CD4-positive, alpha-beta T cell (primary cell): Measurements from ENCODE around the gene DNAL1. TPM values are rescaled to one million over a fixed set of nuclear protein-coding genes. Genes with fewer than 3 reads are reported as not detected.

Source experiments
- ATAC-seq: fragments of 200-7000 bp; cut with Tn5 transposase; one replicate; pipeline ENCODE4 v1.10.0; 2022; ENCODE audit warnings: mild to moderate bottlenecking; ENCODE audit not compliant: poor library complexity
- CTCF ChIA-PET: fragments of 350-600 bp; sonication (Branson Sonifier 250); formaldehyde crosslinking; loops from one replicate; lab custom pipeline; 2021; ENCODE audit warnings: antibody characterized with exemption, inconsistent platforms; lab: Charles Lee
- POLR2A ChIA-PET: fragments of 350-600 bp; sonication (Branson Sonifier 250); formaldehyde crosslinking; loops from one replicate; lab custom pipeline; 2021; ENCODE audit warnings: antibody characterized with exemption, inconsistent platforms; lab: Charles Lee
- DNase-seq, 14 experiments: peaks; one replicate each; pipeline ENCODE4 v3.0.0-alpha.2; 2013 to 2020; ENCODE audit warnings: mixed read lengths in 2 of 14
- H3K27ac ChIP-seq, 2 donors: one replicate each; pipeline versions ENCODE4 v1.5.1 to v1.7.0; 2013; ENCODE audit warnings: low read length in 2 of 2, low read depth in 1 of 2, mild to moderate bottlenecking in 1 of 2
- H3K27me3 ChIP-seq, 2 experiments: 1 replicate in 1 of 2; 2 replicates in 1 of 2; pipeline versions ENCODE4 v1.6.1 to v1.7.0; 2013; ENCODE audit warnings: low read length in 2 of 2, control low read depth in 1 of 2, mild to moderate bottlenecking in 1 of 2, moderate library complexity in 1 of 2; ENCODE audit not compliant: insufficient read depth in 2 of 2, control insufficient read depth in 1 of 2
- H3K36me3 ChIP-seq: one replicate; pipeline ENCODE4 v1.6.1; 2013; ENCODE audit warnings: low read length, control low read depth; ENCODE audit not compliant: insufficient read depth
- H3K4me1 ChIP-seq: one replicate; pipeline ENCODE4 v1.6.1; 2013; ENCODE audit warnings: low read length, control low read depth; ENCODE audit not compliant: insufficient read depth
- H3K4me3 ChIP-seq: one replicate; pipeline ENCODE4 v1.5.1; 2013; ENCODE audit warnings: mild to moderate bottlenecking, low read length, moderate library complexity
- H3K9me3 ChIP-seq, 2 experiments: 1 replicate in 1 of 2; 2 replicates in 1 of 2; pipeline versions ENCODE4 v1.6.1 to v1.7.0; 2013; ENCODE audit warnings: low read length in 2 of 2, mild to moderate bottlenecking in 2 of 2, control low read depth in 1 of 2, moderate library complexity in 1 of 2; ENCODE audit not compliant: control insufficient read depth in 1 of 2, insufficient read depth in 1 of 2
- H3K27ac Mint-ChIP-seq: one replicate; pipeline ENCODE4 v1.8.0; 2020; ENCODE audit warnings: mixed read lengths
- H3K27me3 Mint-ChIP-seq: one replicate; pipeline ENCODE4 v1.8.0; 2021; ENCODE audit warnings: mixed read lengths
- H3K36me3 Mint-ChIP-seq: one replicate; pipeline ENCODE4 v1.8.0; 2021; ENCODE audit warnings: low read depth, mixed read lengths
- H3K4me1 Mint-ChIP-seq: one replicate; pipeline ENCODE4 v1.8.0; 2021; ENCODE audit warnings: low read depth, mixed read lengths
- H3K4me3 Mint-ChIP-seq: one replicate; pipeline ENCODE4 v1.8.0; 2020; ENCODE audit warnings: mild to moderate bottlenecking, mixed read lengths
- H3K9me3 Mint-ChIP-seq: one replicate; pipeline ENCODE4 v1.8.0; 2020; ENCODE audit warnings: mixed read lengths
- intact Hi-C, 2 experiments: fragments of 100-400 bp; cut with DNase I in 1 of 2; cut with micrococcal nuclease in 1 of 2; formaldehyde crosslinking; loops; one replicate each; pipeline versions ENCODE4 v1.15.1 to v1.9.0; 2023 to 2025; cut with DNase I, micrococcal nuclease
- total RNA-seq, 174 experiments: library from RNA in 2 of 174; stranded (reverse) in 2 of 174; gene quantifications; one replicate each; pipeline ENCODE4 v1.2.3 and lab custom pipeline; 2021 to 2026
- TF ChIP-seq, protein P1 (sequence below): fragments of 200-600 bp; IDR thresholded peaks from one replicate; pipeline ENCODE4 v1.8.0; 2022; ENCODE audit warnings: antibody characterized with exemption, mild to moderate bottlenecking

DNAL1 gene
- total RNA-seq, 2 experiments from 2014 or later, result 2.9 to 3.7 TPM

DNA sequence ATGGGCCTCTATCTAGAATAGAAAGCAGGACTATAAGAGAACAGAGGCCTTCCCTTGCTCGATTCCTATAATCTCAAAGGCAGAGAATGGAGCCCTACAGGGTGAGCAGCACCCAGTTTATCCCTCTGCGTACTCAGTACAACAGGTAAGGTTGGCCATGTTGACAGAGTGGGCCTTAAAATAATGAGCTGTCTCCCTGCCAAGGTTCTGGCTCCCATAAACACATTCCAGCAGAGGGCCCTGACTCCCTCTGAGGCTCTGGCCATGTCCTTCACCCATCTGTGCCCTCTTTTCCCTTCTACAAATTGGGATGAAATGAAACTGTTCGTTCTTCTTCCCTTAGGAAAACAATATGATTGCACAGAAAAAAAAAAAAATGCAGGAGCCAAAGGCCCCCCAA, 86.3 kb downstream of the DNAL1 start:
- DNase-seq (no peak), ATAC-seq (no peak)
- ChIA-PET CTCF (interaction anchor here (0.6 to 6.6 kb wide), 4 partner anchors 10 to 315 kb away, joined by 3 to 68 read pairs (median 3); no protein-coding TSS in a partner anchor), POLR2A (interaction anchor here (0.6 to 1.3 kb wide), 3 partner anchors 9 to 272 kb away, joined by 3 read pairs; no protein-coding TSS in a partner anchor)
- Histone ChIP-seq H3K27ac (peak overlapping the region in 1 of 2 donors; percentile 18), H3K27me3 (no peaks in the 10 kb centered on the region), H3K36me3 (peaks cover 82% of the 10 kb centered on the region), H3K9me3 (no peaks in the 10 kb centered on the region), H3K4me1 (peaks cover 15% of the 10 kb centered on the region), H3K4me3 (no peak overlapping the region)
- H3K4me1 Mint-ChIP-seq, result peaks cover 20% of the 10 kb centered on the region
- intact Hi-C loops, result no loop called here
- no peaks in the 10 kb centered on the region for H3K27me3 Mint-ChIP-seq
- H3K9me3 Mint-ChIP-seq, result no peaks in the 10 kb centered on the region
- H3K4me3 Mint-ChIP-seq, result no peak overlapping the region
- peak overlapping the region; percentile 51 for H3K27ac Mint-ChIP-seq
- TF ChIP-seq, protein P1, sequence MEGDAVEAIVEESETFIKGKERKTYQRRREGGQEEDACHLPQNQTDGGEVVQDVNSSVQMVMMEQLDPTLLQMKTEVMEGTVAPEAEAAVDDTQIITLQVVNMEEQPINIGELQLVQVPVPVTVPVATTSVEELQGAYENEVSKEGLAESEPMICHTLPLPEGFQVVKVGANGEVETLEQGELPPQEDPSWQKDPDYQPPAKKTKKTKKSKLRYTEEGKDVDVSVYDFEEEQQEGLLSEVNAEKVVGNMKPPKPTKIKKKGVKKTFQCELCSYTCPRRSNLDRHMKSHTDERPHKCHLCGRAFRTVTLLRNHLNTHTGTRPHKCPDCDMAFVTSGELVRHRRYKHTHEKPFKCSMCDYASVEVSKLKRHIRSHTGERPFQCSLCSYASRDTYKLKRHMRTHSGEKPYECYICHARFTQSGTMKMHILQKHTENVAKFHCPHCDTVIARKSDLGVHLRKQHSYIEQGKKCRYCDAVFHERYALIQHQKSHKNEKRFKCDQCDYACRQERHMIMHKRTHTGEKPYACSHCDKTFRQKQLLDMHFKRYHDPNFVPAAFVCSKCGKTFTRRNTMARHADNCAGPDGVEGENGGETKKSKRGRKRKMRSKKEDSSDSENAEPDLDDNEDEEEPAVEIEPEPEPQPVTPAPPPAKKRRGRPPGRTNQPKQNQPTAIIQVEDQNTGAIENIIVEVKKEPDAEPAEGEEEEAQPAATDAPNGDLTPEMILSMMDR, result no peak
- peaks cover 76% of the 10 kb centered on the region for H3K36me3 Mint-ChIP-seq

DNA sequence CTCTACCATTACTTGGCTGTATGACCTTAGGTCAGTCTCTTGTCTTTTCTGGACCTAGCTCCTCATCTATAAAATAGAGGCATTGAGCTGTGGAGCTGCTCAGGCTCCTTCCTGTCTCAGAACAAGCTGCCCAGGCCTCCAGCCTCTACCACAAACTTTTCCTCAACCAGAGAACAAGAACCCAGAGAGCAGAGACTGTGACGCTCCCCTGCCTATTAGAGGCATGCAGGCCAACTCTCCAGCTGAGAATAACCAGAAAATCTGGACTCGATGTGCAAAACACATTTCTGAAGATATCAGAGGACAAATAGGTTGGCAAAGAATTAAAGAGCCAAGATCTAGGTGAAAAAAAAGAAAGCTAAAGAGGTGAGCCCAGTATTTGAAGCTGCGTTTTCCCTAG, 87.2 kb downstream of the DNAL1 start:
- H3K4me3 ChIP-seq, result no peak overlapping the region
- TF ChIP-seq, protein P1, result no peak
- H3K27ac ChIP-seq, result no peak overlapping the region

DNA sequence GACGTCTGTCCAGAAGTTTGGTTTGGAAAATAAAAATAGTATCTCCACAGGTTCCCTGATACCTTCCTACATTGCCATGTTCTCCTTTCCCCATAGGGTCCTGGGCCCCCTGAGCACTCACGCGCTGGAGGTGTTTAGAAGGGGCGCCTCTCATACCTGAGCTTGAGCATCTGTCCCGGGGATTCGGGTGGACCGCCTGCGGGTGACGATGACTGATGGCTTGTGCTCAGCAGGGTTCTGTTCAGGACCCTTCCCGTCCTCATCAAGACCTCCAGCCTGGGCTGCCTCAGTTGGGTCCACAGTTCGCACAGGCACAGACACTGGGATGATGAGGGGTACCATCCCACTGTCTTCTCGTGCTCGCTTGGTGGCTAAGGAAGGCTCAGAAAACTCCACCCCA, 92.1 kb downstream of the DNAL1 start:
- no peak overlapping the region for H3K4me3 Mint-ChIP-seq
- POLR2A ChIA-PET, result no interaction called here
- CTCF ChIA-PET, result no interaction called here

More for the DNA sequence above, 87.2 kb downstream of the DNAL1 start:
- intact Hi-C loops, result no loop called here
- CTCF ChIA-PET, result interaction anchor here (0.7 to 6.6 kb wide), 4 partner anchors 10 to 94 kb away, joined by 3 to 68 read pairs (median 4); no protein-coding TSS in a partner anchor
- Mint-ChIP-seq H3K27me3 (no peaks in the 10 kb centered on the region), H3K36me3 (peaks cover 82% of the 10 kb centered on the region), H3K27ac (peak overlapping the region; percentile 51), H3K4me1 (peaks cover 20% of the 10 kb centered on the region), H3K9me3 (no peaks in the 10 kb centered on the region), H3K4me3 (no peak overlapping the region)
- Histone ChIP-seq H3K27me3 (no peaks in the 10 kb centered on the region), H3K4me1 (peaks cover 10% of the 10 kb centered on the region), H3K36me3 (peaks cover 80% of the 10 kb centered on the region), H3K9me3 (no peaks in the 10 kb centered on the region)
- DNase-seq, result no peak
- ATAC-seq, result no peak
- POLR2A ChIA-PET, result interaction anchor here (0.6 to 3.2 kb wide), 5 partner anchors 8 to 271 kb away, joined by 3 to 11 read pairs (median 3); a partner anchor contains a TSS

More for the DNA sequence above, 92.1 kb downstream of the DNAL1 start:
- Mint-ChIP-seq H3K27ac (peak overlapping the region; percentile 14), H3K4me1 (peaks cover 23% of the 10 kb centered on the region), H3K27me3 (no peaks in the 10 kb centered on the region), H3K36me3 (peaks cover 57% of the 10 kb centered on the region), H3K9me3 (no peaks in the 10 kb centered on the region)
- Histone ChIP-seq H3K9me3 (no peaks in the 10 kb centered on the region), H3K27me3 (no peaks in the 10 kb centered on the region), H3K4me3 (no peak overlapping the region), H3K27ac (no peak overlapping the region), H3K36me3 (peaks cover 71% of the 10 kb centered on the region), H3K4me1 (peaks cover 38% of the 10 kb centered on the region)
- TF ChIP-seq, protein P1, result no peak
- no peak for DNase-seq
- intact Hi-C loops, result no loop called here
- ATAC-seq, result no peak
